ENCODE results near the gene DNASE1L1.
"Not testable (repeated sequence)": the region's sequence is repeated elsewhere in the genome, so short reads cannot be mapped to it uniquely, and the experiment has no call there.

The DNASE1L1 gene

GRCh38 chrX:154403858-154404257 is 5.2 kb downstream of the DNASE1L1 start:
- DNase-seq (ENCODE audit: low spot score), result no peak

GRCh38 chrX:154403192-154403591 is 5.9 kb downstream of the DNASE1L1 start:
- no peak for DNase-seq (ENCODE audit: low spot score)

GRCh38 chrX:154402622-154403127 is 6.4 kb downstream of the DNASE1L1 start:
- no peak for DNase-seq (ENCODE audit: low spot score)

GRCh38 chrX:154401918-154402621 is 7.0 kb downstream of the DNASE1L1 start:
- DNase-seq (ENCODE audit: low spot score), result no peak

- no peak for DNase-seq (ENCODE audit: low spot score)
Measured at GRCh38 chrX:154401045-154401799, 7.8 kb downstream of the DNASE1L1 start.

- not testable (repeated sequence) for DNase-seq (ENCODE audit: low spot score)
Measured at GRCh38 chrX:154400369-154400817, 8.7 kb downstream of the DNASE1L1 start.

- no peak for DNase-seq (ENCODE audit: low spot score)
Measured at GRCh38 chrX:154399527-154400368, 9.3 kb downstream of the DNASE1L1 start.

GRCh38 chrX:154398668-154399526 is 10.2 kb downstream of the DNASE1L1 start:
- DNase-seq (ENCODE audit: low spot score), result peak; percentile 81

GRCh38 chrX:154397888-154398667 is 11.0 kb downstream of the DNASE1L1 start, which contains the start of gene RPL10:
RPL10 (plus strand) TSS chrX:154398377; CDS start chrX:154398520, 143 bp downstream.
- peak; percentile 97 for DNase-seq (ENCODE audit: low spot score)

GRCh38 chrX:154396973-154397887 is 11.8 kb downstream of the DNASE1L1 start:
- DNase-seq (ENCODE audit: low spot score), result peak; percentile 74

- not testable (repeated sequence) for DNase-seq (ENCODE audit: low spot score)
Measured at GRCh38 chrX:154396363-154396762, 12.7 kb downstream of the DNASE1L1 start.

- not testable (repeated sequence) for DNase-seq (ENCODE audit: low spot score)
Measured at GRCh38 chrX:154389812-154390747, 19.0 kb downstream of the DNASE1L1 start.

- DNase-seq (ENCODE audit: low spot score), result not testable (repeated sequence)
Measured at GRCh38 chrX:154388649-154389048, 20.4 kb downstream of the DNASE1L1 start.

GRCh38 chrX:154388094-154388493 is 21.0 kb downstream of the DNASE1L1 start:
- DNase-seq (ENCODE audit: low spot score), result not testable (repeated sequence)

GRCh38 chrX:154384284-154384892 is 24.7 kb downstream of the DNASE1L1 start:
- no peak for DNase-seq (ENCODE audit: low spot score)

GRCh38 chrX:154383359-154384283 is 25.4 kb downstream of the DNASE1L1 start:
- no peak for DNase-seq (ENCODE audit: low spot score)
